SK-N-SH (cell line): ENCODE data around the gene CD22. TPM values are rescaled to one million over a fixed set of nuclear protein-coding genes. Genes with fewer than 3 reads are reported as not detected.

Source experiments
- CTCF ChIA-PET: fragments of 300-600, 350-600 bp; formaldehyde crosslinking; extraction: SDS; loops from one replicate; lab custom pipeline; 2021; lab: Yijun Ruan, JAX
- POLR2A ChIA-PET: fragments of 350-600 bp; sonication (Branson Sonifier 250); formaldehyde crosslinking; extraction: SDS; loops from one replicate; lab custom pipeline; 2020; ENCODE audit warnings: antibody characterized with exemption, inconsistent platforms; lab: Yijun Ruan, JAX
- DNase-seq: peaks from one replicate; pipeline ENCODE4 v3.0.0; 2012
- H2AFZ ChIP-seq: fragments of 200-600 bp; sonication (generic); 2 replicates; pipeline ENCODE4 v1.8.1; 2016; ENCODE audit warnings: antibody characterized with exemption, mild to moderate bottlenecking, low read depth
- H3F3A ChIP-seq: fragments of 200-600 bp; sonication (generic); replicated peaks from 2 replicates; pipeline ENCODE3; 2016; ENCODE audit warnings: antibody characterized with exemption, mild to moderate bottlenecking; ENCODE audit not compliant: insufficient read depth
- H3K27ac ChIP-seq, 2 experiments: fragments of 200-500 bp in 1 of 2; fragments of 200-600 bp in 1 of 2; sonication (Bioruptor generic) in 1 of 2; sonication (generic), shearing (Covaris generic) in 1 of 2; 2 replicates each; pipeline versions ENCODE4 v1.5.1 to v1.6.1; 2014 to 2016; ENCODE audit warnings: low read depth in 2 of 2, inconsistent platforms in 1 of 2, low read length in 1 of 2, mild to moderate bottlenecking in 1 of 2, mixed read lengths in 1 of 2
- H3K27me3 ChIP-seq: fragments of 200-600 bp; sonication (generic), shearing (Covaris generic); 2 replicates; pipeline ENCODE4 v1.6.1; 2016; ENCODE audit warnings: mixed run types; ENCODE audit not compliant: insufficient read depth
- H3K36me3 ChIP-seq, 2 experiments: fragments of 200-500 bp in 1 of 2; fragments of 200-600 bp in 1 of 2; sonication (Bioruptor generic) in 1 of 2; sonication (generic) in 1 of 2; replicated peaks in 1 of 2; 2 replicates each; pipeline versions ENCODE3 to v1.5.1; 2014 to 2016; ENCODE audit warnings: low read length in 1 of 2, mild to moderate bottlenecking in 1 of 2; ENCODE audit not compliant: insufficient read depth in 2 of 2, control insufficient read depth in 1 of 2
- H3K4me1 ChIP-seq, 2 experiments: fragments of 200-500 bp in 1 of 2; fragments of 200-600 bp in 1 of 2; sonication (Bioruptor generic) in 1 of 2; sonication (generic), shearing (Covaris generic) in 1 of 2; 2 replicates each; pipeline versions ENCODE4 v1.5.1 to v1.6.1; 2014 to 2016; ENCODE audit warnings: low read depth in 1 of 2, low read length in 1 of 2, mixed run types in 1 of 2; ENCODE audit not compliant: insufficient read depth in 2 of 2, control insufficient read depth in 1 of 2
- H3K4me2 ChIP-seq: fragments of 200-600 bp; sonication (generic), shearing (Covaris generic); 2 replicates; pipeline ENCODE4 v1.6.1; 2017; ENCODE audit warnings: mixed run types
- H3K4me3 ChIP-seq, 2 experiments: fragments of 200-500 bp in 1 of 2; fragments of 200-600 bp in 1 of 2; sonication (Bioruptor generic) in 1 of 2; sonication (generic), shearing (Covaris generic) in 1 of 2; 2 replicates each; pipeline versions ENCODE4 v1.5.1 to v1.8.1; 2014 to 2016; ENCODE audit warnings: low read depth in 2 of 2, inconsistent platforms in 1 of 2, low read length in 1 of 2, mild to moderate bottlenecking in 1 of 2, mixed read lengths in 1 of 2, moderate library complexity in 1 of 2
- H3K79me2 ChIP-seq: fragments of 200-600 bp; sonication (generic); 2 replicates; pipeline ENCODE4 v1.8.1; 2017; ENCODE audit warnings: mild to moderate bottlenecking; ENCODE audit not compliant: insufficient read depth
- H3K9ac ChIP-seq: fragments of 200-600 bp; sonication (generic); 2 replicates; pipeline ENCODE4 v1.6.1; 2017; ENCODE audit warnings: mixed run types
- H3K9me2 ChIP-seq: fragments of 200-600 bp; sonication (generic); 2 replicates; pipeline ENCODE4 v1.6.1; 2017; ENCODE audit warnings: mixed run types
- H3K9me3 ChIP-seq: fragments of 200-600 bp; sonication (generic); 2 replicates; pipeline ENCODE4 v1.6.1; 2017; ENCODE audit warnings: mixed run types, mild to moderate bottlenecking, moderate library complexity
- H4K20me1 ChIP-seq: fragments of 200-600 bp; sonication (generic); 2 replicates; pipeline ENCODE4 v1.6.1; 2017; ENCODE audit warnings: mild to moderate bottlenecking, mixed run types; ENCODE audit not compliant: insufficient read depth
- CHD2 ChIP-seq: fragments of 150-350 bp; IDR thresholded peaks from 2 replicates; pipeline ENCODE4 v1.6.1; 2018; ENCODE audit warnings: low read length; ENCODE audit not compliant: partially characterized antibody
- ELF1 ChIP-seq: IDR thresholded peaks from 2 replicates; pipeline ENCODE4 v1.4.0; 2012
- EP300 ChIP-seq, 2 experiments: IDR thresholded peaks; 2 replicates each; pipeline versions ENCODE4 v1.4.0 to v1.6.1; 2012; ENCODE audit warnings: borderline replicate concordance in 1 of 2, low read depth in 1 of 2, low read length in 1 of 2
- FOSL2 ChIP-seq: IDR thresholded peaks from 2 replicates; pipeline ENCODE4 v1.4.0; 2012; ENCODE audit warnings: low read depth, mild to moderate bottlenecking, moderate library complexity, borderline replicate concordance
- FOXJ3 ChIP-seq: sonication (generic); formaldehyde crosslinking; IDR thresholded peaks from 2 replicates; pipeline ENCODE4 v1.5.1; 2020; ENCODE audit warnings: mild to moderate bottlenecking, missing genetic modification reagents
- FOXM1 ChIP-seq: IDR thresholded peaks from 2 replicates; pipeline ENCODE4 v1.4.0; 2012; ENCODE audit warnings: low read depth, mild to moderate bottlenecking
- IRF3 ChIP-seq: fragments of 150-350 bp; IDR thresholded peaks from 2 replicates; pipeline ENCODE4 v1.6.1; 2016; ENCODE audit warnings: mild to moderate bottlenecking, low read depth, low read length
- JUND ChIP-seq: IDR thresholded peaks from 2 replicates; pipeline ENCODE4 v1.4.0; 2012
- MAX ChIP-seq: IDR thresholded peaks from 2 replicates; pipeline ENCODE4 v1.4.0; 2012; ENCODE audit warnings: low read depth
- MEF2A ChIP-seq: IDR thresholded peaks from 2 replicates; pipeline ENCODE4 v1.4.0; 2012; ENCODE audit warnings: low read depth, borderline replicate concordance
- NFIC ChIP-seq: IDR thresholded peaks from 2 replicates; pipeline ENCODE4 v1.4.0; 2012; ENCODE audit warnings: borderline replicate concordance
- RAD21 ChIP-seq: IDR thresholded peaks from 2 replicates; pipeline ENCODE4 v1.6.1; 2012; ENCODE audit warnings: mild to moderate bottlenecking, low read length
- RCOR1 ChIP-seq: fragments of 150-350 bp; IDR thresholded peaks from 2 replicates; pipeline ENCODE4 v1.6.1; 2017; ENCODE audit warnings: antibody characterized with exemption, low read length
- RFX5 ChIP-seq: IDR thresholded peaks from 2 replicates; pipeline ENCODE4 v1.6.1; 2012; ENCODE audit warnings: mild to moderate bottlenecking, improper control_type of control experiment, low read length
- SIN3A ChIP-seq: IDR thresholded peaks from 2 replicates; pipeline ENCODE4 v1.6.1; 2012; ENCODE audit warnings: low read depth, mild to moderate bottlenecking, low read length, moderate library complexity, borderline replicate concordance
- TAF1 ChIP-seq: IDR thresholded peaks from 2 replicates; pipeline ENCODE4 v1.6.1; 2012; ENCODE audit warnings: low read depth, mild to moderate bottlenecking, low read length, moderate library complexity, borderline replicate concordance
- TCF12 ChIP-seq: IDR thresholded peaks from 2 replicates; pipeline ENCODE4 v1.4.0; 2012
- TEAD4 ChIP-seq: IDR thresholded peaks from 2 replicates; pipeline ENCODE4 v1.4.0; 2012; ENCODE audit warnings: mild to moderate bottlenecking, borderline replicate concordance; ENCODE audit not compliant: insufficient read depth
- USF2 ChIP-seq: fragments of 150-350 bp; IDR thresholded peaks from 2 replicates; pipeline ENCODE4 v1.6.1; 2017; ENCODE audit warnings: antibody characterized with exemption, low read length, low read depth, borderline replicate concordance
- YY1 ChIP-seq: IDR thresholded peaks from 2 replicates; pipeline ENCODE4 v1.4.0; 2012; ENCODE audit warnings: low read depth, mild to moderate bottlenecking
- WGBS: methylation state at CpG from one replicate; pipeline ENCODE4 v1.1.6; 2017; ENCODE audit warnings: low lambda C conversion rate; 5-methylcytosine and 5-hydroxymethylcytosine counted together
- polyA plus RNA-seq, 3 experiments: library from polyadenylated mRNA; depleted of rRNA; stranded (reverse); fragments of >200 nt; gene quantifications; 2 replicates each; pipeline ENCODE4 v1.2.3, GENCODE V29; 2012

The CD22 gene
- polyA plus RNA-seq, 1 of the 3 experiments (the other 2 are of a cell fraction) = 0.18 TPM

GRCh38 chr19:35348911-35349611 lies 20.1 kb downstream of the CD22 start:
- H3K27me3 ChIP-seq = peaks cover 83% of the 10 kb centered on the region
- H2AFZ ChIP-seq = no peak overlapping the region
- no peak overlapping the region for H3K4me3 ChIP-seq
- H3K4me1 ChIP-seq = no peaks in the 10 kb centered on the region
- H3K9me3 ChIP-seq = no peaks in the 10 kb centered on the region
- H3K27ac ChIP-seq = no peak overlapping the region
- no peaks in the 10 kb centered on the region for H3K36me3 ChIP-seq
- no peaks in the 10 kb centered on the region for H3F3A ChIP-seq
- no peaks in the 10 kb centered on the region for H3K9me2 ChIP-seq
- no peak overlapping the region for H3K4me2 ChIP-seq
- H4K20me1 ChIP-seq = no peaks in the 10 kb centered on the region
- WGBS = 20% methylated on average over 17 of the region's 18 CpGs
- no peaks in the 10 kb centered on the region for H3K79me2 ChIP-seq
- ChIA-PET CTCF (interaction anchor here (1.0 to 3.3 kb wide), 6 partner anchors 36 to 161 kb away, joined by 3 to 16 read pairs (median 3); no protein-coding TSS in a partner anchor), POLR2A (no interaction called here)
- TF ChIP-seq FOXJ3 (CRISPR knock-in tag) = no peak
- TF ChIP-seq TAF1 = no peak
- TF ChIP-seq NFIC = no peak
- TF ChIP-seq CHD2 = no peak
- no peak for DNase-seq
- H3K9ac ChIP-seq = no peak overlapping the region

- WGBS = 20% methylated on average over 11 of the region's 17 CpGs
- Histone ChIP-seq H3K36me3 (no peaks in the 10 kb centered on the region), H3K4me1 (no peaks in the 10 kb centered on the region), H3K9ac (no peak overlapping the region), H3K27me3 (peaks cover 81% of the 10 kb centered on the region), H4K20me1 (no peaks in the 10 kb centered on the region), H3K9me3 (no peaks in the 10 kb centered on the region), H3K9me2 (no peaks in the 10 kb centered on the region), H2AFZ (no peak overlapping the region), H3F3A (no peaks in the 10 kb centered on the region), H3K27ac (no peak overlapping the region), H3K4me3 (no peak overlapping the region), H3K79me2 (no peaks in the 10 kb centered on the region), H3K4me2 (no peak overlapping the region)
- no peak for DNase-seq
- TF ChIP-seq RCOR1 = no peak
- TF ChIP-seq RAD21 = no peak
- no peak for TF ChIP-seq TAF1
- TF ChIP-seq SIN3A = no peak
- ChIA-PET POLR2A (no interaction called here), CTCF (interaction anchor here (0.7 to 3.3 kb wide), 6 partner anchors 37 to 160 kb away, joined by 3 to 16 read pairs (median 3); no protein-coding TSS in a partner anchor)
Observed at GRCh38 chr19:35349614-35350521, 20.9 kb downstream of the CD22 start.

GRCh38 chr19:35350591-35350990 lies 21.6 kb downstream of the CD22 start:
- DNase-seq = no peak
- TF ChIP-seq USF2 (no peak), EP300 (IDR thresholded peaks at IDR 0.05; ENCODE audit: borderline replicate concordance in 1 of 2, low read depth in 1 of 2, low read length in 1 of 2) (no peak), RFX5 (no peak), MEF2A (no peak), RAD21 (no peak), JUND (no peak), TEAD4 (no peak), MAX (no peak), FOXM1 (no peak), TCF12 (no peak), FOSL2 (no peak), ELF1 (no peak), IRF3 (no peak), YY1 (no peak)

More at GRCh38 chr19:35350591-35350990, 21.6 kb downstream of the CD22 start:
- H3K4me2 ChIP-seq = no peak overlapping the region
- no peaks in the 10 kb centered on the region for H3K79me2 ChIP-seq
- POLR2A ChIA-PET = no interaction called here
- H3K4me1 ChIP-seq = no peaks in the 10 kb centered on the region
- no peak overlapping the region for H3K9ac ChIP-seq
- H3K36me3 ChIP-seq = no peaks in the 10 kb centered on the region
- H3K9me2 ChIP-seq = no peaks in the 10 kb centered on the region
- H3K27me3 ChIP-seq = peaks cover 80% of the 10 kb centered on the region
- H4K20me1 ChIP-seq = no peaks in the 10 kb centered on the region
- no peak overlapping the region for H2AFZ ChIP-seq
- H3K27ac ChIP-seq = no peak overlapping the region
- CTCF ChIA-PET = interaction anchor here (1.2 kb wide), 1 partner anchor 145 kb away, joined by 9 read pairs; no protein-coding TSS in a partner anchor
- H3K9me3 ChIP-seq = no peaks in the 10 kb centered on the region
- 20% methylated on average over 2 of the region's 7 CpGs for WGBS
- no peaks in the 10 kb centered on the region for H3F3A ChIP-seq
- no peak overlapping the region for H3K4me3 ChIP-seq
